GM23248 (cell line): ENCODE data around the gene COL16A1.

Experiments used
- EZH2 ChIP-seq: fragments of 200-600 bp; sonication (generic); IDR thresholded peaks from 2 replicates; pipeline ENCODE4 v1.6.1; 2018; ENCODE audit warnings: antibody characterized with exemption, mild to moderate bottlenecking; ENCODE audit not compliant: insufficient read depth, poor library complexity, severe bottlenecking
- EZH2phosphoT487 ChIP-seq: fragments of 200-600 bp; sonication (generic); IDR thresholded peaks from 2 replicates; pipeline ENCODE4 v1.6.1; 2018; ENCODE audit warnings: antibody characterized with exemption, moderate library complexity, mild to moderate bottlenecking, low read depth; ENCODE audit not compliant: insufficient read depth

GRCh38 chr1:31614414-31615005, 89.3 kb downstream of the COL16A1 start:
- TF ChIP-seq EZH2 (no peak), EZH2phosphoT487 (no peak)
